ENCODE measurements around the gene EIF4E2.
A peak's percentile ranks its signal among the peaks of the same experiment; 100 is the strongest.

EIF4E2 gene, protein sequence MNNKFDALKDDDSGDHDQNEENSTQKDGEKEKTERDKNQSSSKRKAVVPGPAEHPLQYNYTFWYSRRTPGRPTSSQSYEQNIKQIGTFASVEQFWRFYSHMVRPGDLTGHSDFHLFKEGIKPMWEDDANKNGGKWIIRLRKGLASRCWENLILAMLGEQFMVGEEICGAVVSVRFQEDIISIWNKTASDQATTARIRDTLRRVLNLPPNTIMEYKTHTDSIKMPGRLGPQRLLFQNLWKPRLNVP

DNA sequence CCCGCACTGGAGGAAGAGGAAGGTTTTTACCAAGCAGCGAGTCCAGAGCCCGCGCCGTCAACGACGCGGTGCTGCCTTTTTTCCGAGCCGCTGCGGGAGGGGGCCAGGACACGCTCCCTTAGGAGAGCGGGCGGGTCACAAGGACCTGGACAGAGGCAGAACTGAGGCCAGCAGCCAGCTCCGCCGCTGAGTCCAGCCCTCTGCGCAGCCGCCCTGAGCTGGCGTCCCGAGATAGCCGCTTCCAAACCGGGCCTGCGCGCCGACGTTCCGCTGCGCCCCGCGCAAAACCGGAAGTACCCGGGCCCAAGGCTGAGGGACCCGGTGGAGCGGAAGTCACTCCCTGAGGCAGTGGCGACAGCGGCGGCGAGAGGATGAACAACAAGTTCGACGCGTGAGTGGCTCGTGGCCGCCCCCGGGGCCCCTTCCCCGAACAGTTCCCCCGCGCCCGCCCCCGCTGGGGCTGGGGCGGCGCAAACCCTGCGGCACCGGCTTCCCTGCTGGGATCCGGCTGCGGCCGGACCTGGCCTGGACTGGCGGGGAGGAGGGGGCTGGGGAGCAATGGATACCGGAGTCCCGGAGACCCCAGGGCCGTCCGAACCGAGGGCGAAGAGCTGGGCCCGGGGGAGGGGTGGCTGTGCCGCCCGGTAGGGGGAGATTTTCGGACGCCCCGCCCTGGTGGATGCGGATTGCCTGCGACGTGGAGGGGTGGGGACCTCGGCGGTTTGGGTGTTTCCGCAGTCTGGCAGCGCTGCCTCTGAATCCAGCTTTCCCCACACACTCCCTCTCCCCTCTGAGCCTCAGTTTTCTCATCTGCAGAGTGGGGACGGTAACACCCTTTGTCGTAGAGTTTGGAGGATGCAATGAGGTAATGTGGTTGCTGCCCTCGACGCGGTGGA is at the start of gene EIF4E2, which contains the start of gene TIGD1:
TSS of gene EIF4E2 (plus strand) at position 336 of the 896 bp plus-strand sequence. CDS start at position 372, 36 bp downstream.
TSS of gene TIGD1 (minus strand) at position 204 of the 896 bp plus-strand sequence. CDS start 675 bp downstream, outside the sequence.
- H3K27ac ChIP-seq, result peak within 1 kb of the TSS; percentile 94 to 99
- peak; percentile 92 to 97 for DNase-seq
- peaks cover 0 to 8% (median 3%) of the 10 kb centered on the region in 3 donors for H3K36me3 ChIP-seq
- no peaks in the 10 kb centered on the region for H3K27me3 ChIP-seq
- peaks cover 0 to 37% (median 16%) of the 10 kb centered on the region in 4 donors for H3K4me1 ChIP-seq
- intact Hi-C loops (cut with DNase I; ENCODE audit: low total_unique reads), result no loop called here
- H3K9me3 ChIP-seq, result no peaks in the 10 kb centered on the region
- TF ChIP-seq, protein P1, sequence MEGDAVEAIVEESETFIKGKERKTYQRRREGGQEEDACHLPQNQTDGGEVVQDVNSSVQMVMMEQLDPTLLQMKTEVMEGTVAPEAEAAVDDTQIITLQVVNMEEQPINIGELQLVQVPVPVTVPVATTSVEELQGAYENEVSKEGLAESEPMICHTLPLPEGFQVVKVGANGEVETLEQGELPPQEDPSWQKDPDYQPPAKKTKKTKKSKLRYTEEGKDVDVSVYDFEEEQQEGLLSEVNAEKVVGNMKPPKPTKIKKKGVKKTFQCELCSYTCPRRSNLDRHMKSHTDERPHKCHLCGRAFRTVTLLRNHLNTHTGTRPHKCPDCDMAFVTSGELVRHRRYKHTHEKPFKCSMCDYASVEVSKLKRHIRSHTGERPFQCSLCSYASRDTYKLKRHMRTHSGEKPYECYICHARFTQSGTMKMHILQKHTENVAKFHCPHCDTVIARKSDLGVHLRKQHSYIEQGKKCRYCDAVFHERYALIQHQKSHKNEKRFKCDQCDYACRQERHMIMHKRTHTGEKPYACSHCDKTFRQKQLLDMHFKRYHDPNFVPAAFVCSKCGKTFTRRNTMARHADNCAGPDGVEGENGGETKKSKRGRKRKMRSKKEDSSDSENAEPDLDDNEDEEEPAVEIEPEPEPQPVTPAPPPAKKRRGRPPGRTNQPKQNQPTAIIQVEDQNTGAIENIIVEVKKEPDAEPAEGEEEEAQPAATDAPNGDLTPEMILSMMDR (IDR thresholded peaks at IDR 0.05), result peak; percentile 34 to 53
- H3K4me3 ChIP-seq, result peak within 1 kb of the TSS; percentile 83 to 95

DNA sequence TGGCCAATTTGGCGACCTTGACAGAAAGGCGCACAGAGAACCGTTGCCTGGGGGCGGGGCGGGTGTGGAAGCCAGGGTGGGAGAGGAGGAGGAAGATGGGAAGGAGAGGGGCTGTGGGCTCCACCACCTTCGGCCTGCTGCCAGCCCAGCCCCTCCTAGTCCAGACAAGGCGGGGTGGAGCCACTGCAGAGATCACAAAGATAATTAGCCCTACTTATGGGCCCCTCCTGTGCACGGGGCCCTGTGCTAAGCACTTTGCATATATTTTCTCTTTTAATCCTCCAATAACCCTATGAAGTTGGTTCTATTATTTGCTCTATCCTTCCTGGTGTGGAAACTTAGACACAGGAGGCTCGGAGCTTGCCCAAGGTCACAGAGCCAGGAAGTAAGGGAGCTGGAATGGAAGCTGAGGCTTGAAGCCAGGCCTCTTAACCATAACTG is 49.1 kb upstream of the EIF4E2 start:
- DNase-seq, result no peak
- Histone ChIP-seq H3K27me3 (peaks cover 0 to 77% of the 10 kb centered on the region in 2 donors), H3K36me3 (no peaks in the 10 kb centered on the region), H3K9me3 (no peaks in the 10 kb centered on the region), H3K4me3 (no peak overlapping the region), H3K27ac (no peak overlapping the region), H3K4me1 (peaks cover 0 to 19% (median 15%) of the 10 kb centered on the region in 4 donors)
- intact Hi-C loops (cut with DNase I; ENCODE audit: low total_unique reads), result no loop called here
- TF ChIP-seq, protein P1 (IDR thresholded peaks at IDR 0.05), result no peak

DNA sequence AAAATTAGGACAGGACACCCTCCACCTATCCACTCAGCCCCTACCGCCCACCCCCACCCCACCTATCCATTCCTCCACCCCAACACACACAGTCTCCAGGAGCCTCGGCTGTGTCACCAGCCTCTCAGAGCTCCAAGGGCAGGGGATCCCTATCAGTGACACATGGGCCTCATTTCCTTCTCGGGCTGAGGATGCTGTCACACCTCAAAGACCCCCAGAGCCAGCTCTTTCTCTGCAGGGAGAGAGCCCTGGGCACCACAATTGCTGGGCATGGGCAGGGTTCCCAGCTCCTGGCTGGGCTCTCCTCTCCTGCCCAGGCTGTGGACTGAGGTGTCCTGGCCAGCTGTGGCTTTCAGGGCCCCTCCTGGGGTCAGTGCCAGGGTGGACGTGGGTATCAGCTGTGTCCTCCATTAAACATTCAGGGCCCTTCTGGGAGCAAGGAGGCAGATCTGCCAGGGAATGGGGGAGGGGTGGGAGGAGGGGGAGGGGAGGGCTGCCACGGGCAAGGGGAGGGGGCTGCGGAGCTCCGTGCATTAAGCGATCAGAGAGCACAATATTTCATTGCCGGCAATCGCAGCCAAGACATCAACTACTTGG is 48.6 kb upstream of the EIF4E2 start:
- TF ChIP-seq, protein P1 (IDR thresholded peaks at IDR 0.05), result no peak
- intact Hi-C loops (cut with DNase I; ENCODE audit: low total_unique reads), result no loop called here
- Histone ChIP-seq H3K27ac (no peak overlapping the region), H3K9me3 (no peaks in the 10 kb centered on the region), H3K27me3 (peaks cover 0 to 79% of the 10 kb centered on the region in 2 donors), H3K4me3 (no peak overlapping the region), H3K36me3 (no peaks in the 10 kb centered on the region), H3K4me1 (peaks cover 0 to 19% (median 15%) of the 10 kb centered on the region in 4 donors)
- no peak for DNase-seq

DNA sequence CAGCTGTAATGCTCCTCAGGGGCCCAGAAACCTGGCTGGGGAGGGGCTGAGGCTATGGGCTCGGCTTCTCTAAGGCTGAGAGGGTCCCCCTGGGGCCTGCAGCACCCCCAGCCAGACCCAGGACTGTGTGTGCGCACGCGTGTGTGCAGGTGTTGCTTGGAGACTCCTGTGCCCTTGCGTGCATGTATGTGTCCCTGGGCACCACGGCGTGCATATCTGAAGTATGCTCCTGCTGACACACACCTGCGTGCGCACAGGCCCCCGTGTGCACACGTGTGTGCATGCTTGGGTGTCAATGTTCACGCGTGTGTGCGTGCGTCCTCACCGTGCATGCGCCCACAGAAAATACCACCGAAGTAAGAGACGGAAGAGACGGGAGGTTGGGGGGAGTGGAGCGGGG is 48.0 kb upstream of the EIF4E2 start:
- Histone ChIP-seq H3K4me3 (peak overlapping the region; percentile 39 to 56), H3K36me3 (no peaks in the 10 kb centered on the region), H3K4me1 (peaks cover 0 to 19% (median 15%) of the 10 kb centered on the region in 4 donors), H3K9me3 (no peaks in the 10 kb centered on the region), H3K27ac (no peak overlapping the region), H3K27me3 (peaks cover 0 to 80% of the 10 kb centered on the region in 2 donors)
- intact Hi-C loops (cut with DNase I; ENCODE audit: low total_unique reads), result no loop called here
- TF ChIP-seq, protein P1 (IDR thresholded peaks at IDR 0.05), result no peak
- no peak for DNase-seq

Measured in tibial artery (tissue), 4 donors.